SK-N-SH treated with all-trans-retinoic acid at 6 μM for 48 hours (cell line): ENCODE data around the gene CYTH4.

Experiments
- ATAC-seq: fragments of 200-7000 bp; cut with Tn5 transposase; 3 replicates; pipeline ENCODE4 v1.9.1; 2020; ENCODE audit warnings: mild to moderate bottlenecking, moderate library complexity
- ARNTL ChIP-seq: fragments of 450-650 bp; formaldehyde crosslinking; IDR thresholded peaks from 2 replicates; pipeline ENCODE4 v1.5.0; 2020; ENCODE audit warnings: low read depth, mild to moderate bottlenecking, moderate library complexity, borderline replicate concordance
- BACH2 ChIP-seq: fragments of 250-450 bp; sonication (Bioruptor Pico); IDR thresholded peaks from 2 replicates; pipeline ENCODE4 v1.9.0; 2021; ENCODE audit warnings: mild to moderate bottlenecking, borderline replicate concordance
- CSDC2 ChIP-seq: fragments of 250-450 bp; sonication (Bioruptor Pico); IDR thresholded peaks from 2 replicates; pipeline ENCODE4 v1.5.0; 2020; ENCODE audit warnings: mild to moderate bottlenecking, moderate library complexity
- CSRNP3 ChIP-seq: fragments of 250-450 bp; sonication (Bioruptor Pico); IDR thresholded peaks from 2 replicates; pipeline ENCODE4 v1.5.1; 2021; ENCODE audit warnings: mild to moderate bottlenecking, moderate library complexity
- ESRRG ChIP-seq: fragments of 250-450 bp; sonication (Bioruptor Pico); IDR thresholded peaks from 2 replicates; pipeline ENCODE4 v1.6.1; 2021; ENCODE audit warnings: mild to moderate bottlenecking
- GLIS3 ChIP-seq: fragments of 250-450 bp; sonication (Bioruptor Pico); IDR thresholded peaks from 2 replicates; pipeline ENCODE4 v1.5.0; 2020; ENCODE audit warnings: mild to moderate bottlenecking, moderate library complexity
- ISL1 ChIP-seq: fragments of 250-450 bp; sonication (Bioruptor Pico); IDR thresholded peaks from 2 replicates; pipeline ENCODE4 v2.1.2; 2022; ENCODE audit warnings: mild to moderate bottlenecking, moderate library complexity
- RARB ChIP-seq: fragments of 250-450 bp; sonication (Bioruptor Pico); IDR thresholded peaks from 2 replicates; pipeline ENCODE4 v1.8.0; 2021; ENCODE audit warnings: mild to moderate bottlenecking, moderate library complexity
- SNAI2 ChIP-seq: fragments of 250-450 bp; sonication (Bioruptor Pico); IDR thresholded peaks from 2 replicates; pipeline ENCODE4 v1.5.0; 2020; ENCODE audit warnings: mild to moderate bottlenecking, moderate library complexity
- TCF4 ChIP-seq: fragments of 250-450 bp; sonication (Bioruptor Pico); IDR thresholded peaks from 2 replicates; pipeline ENCODE4 v1.8.0; 2021; ENCODE audit warnings: mild to moderate bottlenecking, moderate library complexity, borderline replicate concordance
- TOX ChIP-seq: fragments of 250-450 bp; sonication (Bioruptor Pico); IDR thresholded peaks from 2 replicates; pipeline ENCODE4 v1.8.0; 2021; ENCODE audit warnings: mild to moderate bottlenecking, moderate library complexity, borderline replicate concordance
- ZC3H10 ChIP-seq: fragments of 250-450 bp; sonication (Bioruptor Pico); IDR thresholded peaks from 2 replicates; pipeline ENCODE4 v1.5.1; 2021; ENCODE audit warnings: mild to moderate bottlenecking, moderate library complexity
- ZFP3 ChIP-seq: fragments of 250-450 bp; sonication (Bioruptor Pico); IDR thresholded peaks from 2 replicates; pipeline ENCODE4 v1.5.0; 2020; ENCODE audit warnings: mild to moderate bottlenecking, moderate library complexity
- ZFP30 ChIP-seq: fragments of 450-650 bp; formaldehyde crosslinking; IDR thresholded peaks from 2 replicates; pipeline ENCODE4 v1.5.0; 2022; ENCODE audit warnings: mild to moderate bottlenecking, moderate library complexity
- ZNF565 ChIP-seq: fragments of 450-650 bp; formaldehyde crosslinking; conservative IDR thresholded peaks from 2 replicates; pipeline ENCODE4 v1.5.0; 2020; ENCODE audit warnings: low read depth, mild to moderate bottlenecking, moderate library complexity
- ZNF70 ChIP-seq: fragments of 450-650 bp; formaldehyde crosslinking; IDR thresholded peaks from 2 replicates; pipeline ENCODE4 v1.5.0; 2020; ENCODE audit warnings: mild to moderate bottlenecking, moderate library complexity
- TF ChIP-seq, protein P1 (sequence below): fragments of 250-450 bp; sonication (Bioruptor Pico); IDR thresholded peaks from 2 replicates; pipeline ENCODE4 v1.8.0; 2020; ENCODE audit warnings: mild to moderate bottlenecking, moderate library complexity, borderline replicate concordance
- TF ChIP-seq, protein P2 (sequence below): fragments of 250-450 bp; sonication (Bioruptor Pico); IDR thresholded peaks from 2 replicates; pipeline ENCODE4 v1.5.1; 2020; ENCODE audit warnings: low read depth, mild to moderate bottlenecking, moderate library complexity
- TF ChIP-seq, protein P3 (sequence below): fragments of 250-450 bp; sonication (Bioruptor Pico); IDR thresholded peaks from 2 replicates; pipeline ENCODE4 v1.5.0; 2020; ENCODE audit warnings: mild to moderate bottlenecking, moderate library complexity

Gene CYTH4

DNA sequence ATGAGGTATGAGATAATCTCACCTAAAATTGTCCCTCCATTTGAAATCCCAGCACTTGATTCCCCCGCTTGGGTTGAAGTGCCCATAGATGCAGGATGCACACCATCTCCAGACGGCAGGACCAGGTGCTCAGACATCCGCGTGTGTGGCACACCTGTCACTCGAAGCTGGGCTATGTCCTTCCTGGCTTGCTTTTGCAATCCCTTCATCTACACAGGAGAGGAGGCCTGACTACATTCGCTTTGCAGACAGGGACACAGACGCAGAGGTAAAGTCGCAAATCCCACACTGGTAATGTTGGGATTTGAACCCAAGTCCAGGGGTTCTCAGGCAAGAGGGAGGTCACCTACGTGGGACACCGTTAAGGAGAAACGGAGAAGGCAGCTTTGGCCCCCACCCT is 7.2 kb upstream of the CYTH4 start:
- TF ChIP-seq SNAI2 (no peak), CSRNP3 (CRISPR knock-in tag) (no peak), GLIS3 (CRISPR knock-in tag) (no peak), ZNF565 (CRISPR knock-in tag) (no peak), ARNTL (CRISPR knock-in tag) (no peak), ZFP3 (CRISPR knock-in tag) (no peak), BACH2 (CRISPR knock-in tag) (no peak), ZNF70 (CRISPR knock-in tag) (no peak), ESRRG (CRISPR knock-in tag) (no peak), CSDC2 (CRISPR knock-in tag) (no peak), ZFP30 (CRISPR knock-in tag) (no peak)
- TF ChIP-seq, protein P1, sequence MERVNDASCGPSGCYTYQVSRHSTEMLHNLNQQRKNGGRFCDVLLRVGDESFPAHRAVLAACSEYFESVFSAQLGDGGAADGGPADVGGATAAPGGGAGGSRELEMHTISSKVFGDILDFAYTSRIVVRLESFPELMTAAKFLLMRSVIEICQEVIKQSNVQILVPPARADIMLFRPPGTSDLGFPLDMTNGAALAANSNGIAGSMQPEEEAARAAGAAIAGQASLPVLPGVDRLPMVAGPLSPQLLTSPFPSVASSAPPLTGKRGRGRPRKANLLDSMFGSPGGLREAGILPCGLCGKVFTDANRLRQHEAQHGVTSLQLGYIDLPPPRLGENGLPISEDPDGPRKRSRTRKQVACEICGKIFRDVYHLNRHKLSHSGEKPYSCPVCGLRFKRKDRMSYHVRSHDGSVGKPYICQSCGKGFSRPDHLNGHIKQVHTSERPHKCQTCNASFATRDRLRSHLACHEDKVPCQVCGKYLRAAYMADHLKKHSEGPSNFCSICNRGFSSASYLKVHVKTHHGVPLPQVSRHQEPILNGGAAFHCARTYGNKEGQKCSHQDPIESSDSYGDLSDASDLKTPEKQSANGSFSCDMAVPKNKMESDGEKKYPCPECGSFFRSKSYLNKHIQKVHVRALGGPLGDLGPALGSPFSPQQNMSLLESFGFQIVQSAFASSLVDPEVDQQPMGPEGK (CRISPR knock-in tag) = no peak
- TF ChIP-seq, protein P2, sequence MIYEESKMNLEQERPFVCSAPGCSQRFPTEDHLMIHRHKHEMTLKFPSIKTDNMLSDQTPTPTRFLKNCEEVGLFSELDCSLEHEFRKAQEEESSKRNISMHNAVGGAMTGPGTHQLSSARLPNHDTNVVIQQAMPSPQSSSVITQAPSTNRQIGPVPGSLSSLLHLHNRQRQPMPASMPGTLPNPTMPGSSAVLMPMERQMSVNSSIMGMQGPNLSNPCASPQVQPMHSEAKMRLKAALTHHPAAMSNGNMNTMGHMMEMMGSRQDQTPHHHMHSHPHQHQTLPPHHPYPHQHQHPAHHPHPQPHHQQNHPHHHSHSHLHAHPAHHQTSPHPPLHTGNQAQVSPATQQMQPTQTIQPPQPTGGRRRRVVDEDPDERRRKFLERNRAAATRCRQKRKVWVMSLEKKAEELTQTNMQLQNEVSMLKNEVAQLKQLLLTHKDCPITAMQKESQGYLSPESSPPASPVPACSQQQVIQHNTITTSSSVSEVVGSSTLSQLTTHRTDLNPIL (CRISPR knock-in tag) = no peak
- no peak for ATAC-seq

DNA sequence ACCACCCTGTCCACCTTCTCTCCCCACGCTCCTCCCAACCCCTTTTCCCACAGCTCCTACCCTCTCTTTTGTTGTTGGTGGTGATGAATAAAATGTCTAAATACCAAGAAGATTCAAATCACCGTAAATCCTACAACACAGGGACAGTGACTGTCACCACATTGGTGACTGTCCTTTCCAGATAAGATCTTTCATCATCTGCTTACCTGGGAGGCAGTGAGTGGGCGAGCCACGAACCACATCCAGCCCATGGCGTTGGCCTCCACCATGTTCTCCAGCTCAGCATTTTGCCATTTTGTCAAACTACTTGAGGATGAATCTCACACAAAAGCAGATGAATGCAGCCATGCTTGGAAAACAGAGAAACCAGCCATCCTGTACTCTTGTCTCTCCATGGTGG is 6.7 kb upstream of the CYTH4 start:
- TF ChIP-seq ZC3H10 (no peak), TOX (CRISPR knock-in tag) (no peak), ZFP30 (CRISPR knock-in tag) (no peak), ISL1 (CRISPR knock-in tag) (no peak), ZNF565 (CRISPR knock-in tag) (no peak), CSDC2 (CRISPR knock-in tag) (no peak), SNAI2 (no peak), ARNTL (CRISPR knock-in tag) (no peak), TCF4 (CRISPR knock-in tag) (no peak)
- TF ChIP-seq, protein P1 (CRISPR knock-in tag) = no peak
- TF ChIP-seq, protein P3, sequence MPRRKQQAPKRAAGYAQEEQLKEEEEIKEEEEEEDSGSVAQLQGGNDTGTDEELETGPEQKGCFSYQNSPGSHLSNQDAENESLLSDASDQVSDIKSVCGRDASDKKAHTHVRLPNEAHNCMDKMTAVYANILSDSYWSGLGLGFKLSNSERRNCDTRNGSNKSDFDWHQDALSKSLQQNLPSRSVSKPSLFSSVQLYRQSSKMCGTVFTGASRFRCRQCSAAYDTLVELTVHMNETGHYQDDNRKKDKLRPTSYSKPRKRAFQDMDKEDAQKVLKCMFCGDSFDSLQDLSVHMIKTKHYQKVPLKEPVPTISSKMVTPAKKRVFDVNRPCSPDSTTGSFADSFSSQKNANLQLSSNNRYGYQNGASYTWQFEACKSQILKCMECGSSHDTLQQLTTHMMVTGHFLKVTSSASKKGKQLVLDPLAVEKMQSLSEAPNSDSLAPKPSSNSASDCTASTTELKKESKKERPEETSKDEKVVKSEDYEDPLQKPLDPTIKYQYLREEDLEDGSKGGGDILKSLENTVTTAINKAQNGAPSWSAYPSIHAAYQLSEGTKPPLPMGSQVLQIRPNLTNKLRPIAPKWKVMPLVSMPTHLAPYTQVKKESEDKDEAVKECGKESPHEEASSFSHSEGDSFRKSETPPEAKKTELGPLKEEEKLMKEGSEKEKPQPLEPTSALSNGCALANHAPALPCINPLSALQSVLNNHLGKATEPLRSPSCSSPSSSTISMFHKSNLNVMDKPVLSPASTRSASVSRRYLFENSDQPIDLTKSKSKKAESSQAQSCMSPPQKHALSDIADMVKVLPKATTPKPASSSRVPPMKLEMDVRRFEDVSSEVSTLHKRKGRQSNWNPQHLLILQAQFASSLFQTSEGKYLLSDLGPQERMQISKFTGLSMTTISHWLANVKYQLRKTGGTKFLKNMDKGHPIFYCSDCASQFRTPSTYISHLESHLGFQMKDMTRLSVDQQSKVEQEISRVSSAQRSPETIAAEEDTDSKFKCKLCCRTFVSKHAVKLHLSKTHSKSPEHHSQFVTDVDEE = no peak
- TF ChIP-seq, all 23 proteins: peak for 0
- ATAC-seq = no peak

DNA sequence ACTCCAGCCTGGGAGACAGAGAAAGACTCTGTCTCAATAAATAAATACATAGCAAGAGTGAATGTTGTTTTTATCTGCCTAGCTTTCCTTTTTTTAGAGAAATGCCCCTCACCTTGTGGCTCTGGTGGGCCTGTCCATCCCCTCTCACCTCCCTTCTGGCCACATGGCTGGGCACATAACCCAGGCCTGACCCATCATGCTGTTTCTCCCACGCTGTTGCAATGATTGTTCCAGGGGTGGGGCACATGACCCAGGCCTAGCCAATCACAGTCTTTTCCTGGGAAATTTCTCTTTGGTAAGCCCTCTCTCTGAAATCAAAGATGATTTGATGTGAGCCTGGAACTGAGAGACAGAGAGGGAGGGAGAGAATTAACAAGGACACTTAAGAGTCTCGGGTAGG is 5.5 kb upstream of the CYTH4 start:
- ATAC-seq = no peak
- TF ChIP-seq ZFP3 (CRISPR knock-in tag) (no peak), ISL1 (CRISPR knock-in tag) (no peak), GLIS3 (CRISPR knock-in tag) (no peak), RARB (CRISPR knock-in tag) (no peak)
- TF ChIP-seq, protein P3 = no peak
